ENCODE data around the gene FNIP2.
"Not testable (repeated sequence)": the region's sequence is repeated elsewhere in the genome, so short reads cannot be mapped to it uniquely, and the experiment has no call there.

FNIP2 gene

DNA sequence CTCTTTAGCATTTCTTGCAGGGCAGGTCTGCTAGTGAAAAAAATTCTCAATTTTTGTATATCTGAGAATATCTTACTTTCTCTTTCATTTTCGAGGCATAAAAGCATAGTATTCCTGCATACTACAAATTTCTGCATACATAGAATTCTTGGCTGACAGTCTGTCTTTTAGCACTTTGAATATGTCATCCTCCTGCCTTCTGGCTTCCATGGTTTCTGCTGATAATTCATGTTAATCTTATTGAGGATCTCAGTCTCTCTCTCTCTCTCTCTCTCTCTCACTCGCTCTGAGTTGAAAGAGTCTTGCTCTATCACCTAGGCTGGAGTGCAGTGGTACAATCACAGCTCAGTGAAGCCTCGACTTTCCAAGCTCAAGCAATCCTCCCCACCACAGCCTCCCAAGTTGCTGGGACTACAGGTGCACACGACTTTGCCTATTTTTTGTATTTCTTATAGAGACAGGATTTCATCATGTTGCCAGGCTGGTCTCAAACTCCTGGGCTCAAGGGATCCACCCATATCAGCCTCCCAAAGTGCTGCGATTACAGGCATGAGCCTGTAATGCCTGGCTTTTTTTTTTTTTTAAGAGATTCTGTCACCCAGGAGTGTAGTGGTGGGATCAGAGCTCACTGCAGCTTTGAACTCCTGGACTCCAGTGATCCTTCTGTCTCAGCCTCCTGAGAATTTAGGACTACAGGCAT, 161.3 kb downstream of the FNIP2 start:
- no peak for DNase-seq

DNA sequence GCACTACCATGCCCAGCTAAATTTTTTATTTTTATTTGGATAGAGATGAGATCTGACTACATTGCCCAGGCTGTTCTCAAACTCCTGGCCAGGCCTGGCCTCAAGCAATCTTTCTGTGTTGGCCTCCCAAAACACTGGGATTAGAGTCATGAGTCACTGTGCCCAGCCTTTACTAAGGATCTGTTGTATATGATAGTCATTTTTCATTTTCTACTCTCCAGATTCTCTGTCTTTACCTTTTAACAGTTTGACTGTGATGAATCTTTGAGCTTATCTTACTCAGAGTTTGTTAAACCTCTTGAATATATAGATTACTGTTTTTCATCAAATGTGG, 161.8 kb downstream of the FNIP2 start:
- no peak for DNase-seq

DNA sequence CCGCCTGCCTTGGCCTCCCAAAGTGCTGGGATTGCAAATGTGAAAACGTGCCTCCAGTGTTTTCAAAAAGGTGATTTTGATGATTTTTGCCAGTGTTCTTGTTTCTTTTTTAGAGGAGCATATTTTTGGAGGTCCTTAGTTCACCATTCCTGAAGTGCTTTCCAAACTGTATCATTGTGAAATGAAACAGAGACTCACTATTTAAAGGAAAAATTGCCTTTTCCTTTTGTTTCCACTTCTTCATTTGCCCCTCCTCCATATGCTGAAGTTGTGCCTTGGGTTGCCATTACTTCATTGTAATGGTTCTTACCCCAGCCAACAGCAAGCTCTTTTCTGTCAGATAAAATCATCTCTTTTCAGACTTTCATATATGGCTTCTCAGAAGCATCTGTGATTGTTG, 164.4 kb downstream of the FNIP2 start:
- no peak for DNase-seq

DNA sequence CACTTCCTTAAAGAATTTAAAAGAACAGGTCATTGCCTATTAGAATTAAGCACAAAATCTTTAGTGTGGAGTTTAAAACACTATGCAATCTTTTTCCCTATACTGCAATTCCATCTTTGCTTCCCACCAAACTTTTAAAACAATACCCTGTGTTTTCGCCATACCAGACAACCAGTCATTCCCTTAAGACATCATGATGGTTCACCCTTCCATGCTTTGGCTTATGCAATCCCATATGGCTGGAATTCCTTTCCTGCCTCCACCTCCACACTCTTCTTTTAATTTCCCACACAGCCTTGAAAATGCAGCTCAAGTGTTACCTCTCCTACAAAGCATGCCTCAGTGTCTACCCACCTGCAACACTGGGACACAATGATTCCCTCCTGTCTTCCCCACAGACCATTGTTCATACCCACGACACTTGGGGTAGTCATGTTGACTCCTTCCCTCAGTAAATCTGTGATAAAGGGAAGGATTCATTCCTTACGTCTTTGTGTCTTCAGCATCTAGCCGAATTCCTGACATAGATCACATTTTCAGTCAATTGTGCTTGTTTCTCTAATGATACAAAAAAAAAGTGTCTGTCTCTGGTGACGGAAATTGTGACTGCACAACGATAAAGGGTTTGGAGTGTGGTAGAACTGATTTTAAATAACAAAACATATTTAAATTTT, 166.3 kb downstream of the FNIP2 start:
- no peak for DNase-seq

DNA sequence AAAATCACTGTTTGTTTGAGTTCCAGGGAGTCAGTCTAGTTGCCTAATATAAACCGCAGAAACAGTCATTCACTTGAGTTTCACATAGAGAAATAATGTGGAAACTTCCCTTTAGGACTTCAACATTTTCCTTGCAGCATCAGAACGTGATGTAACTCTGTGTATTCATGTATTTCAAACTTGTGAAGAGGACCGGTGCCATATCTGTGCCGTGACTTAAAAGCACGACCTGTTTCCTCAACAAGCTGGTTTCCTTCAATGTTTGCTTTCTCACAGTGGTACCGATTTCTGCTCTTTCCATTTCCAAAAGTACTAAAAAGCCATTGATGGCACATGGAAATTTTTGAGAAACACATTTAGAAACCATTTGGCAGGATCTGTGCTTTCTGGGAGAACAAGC, 167.4 kb downstream of the FNIP2 start:
- no peak for DNase-seq

DNA sequence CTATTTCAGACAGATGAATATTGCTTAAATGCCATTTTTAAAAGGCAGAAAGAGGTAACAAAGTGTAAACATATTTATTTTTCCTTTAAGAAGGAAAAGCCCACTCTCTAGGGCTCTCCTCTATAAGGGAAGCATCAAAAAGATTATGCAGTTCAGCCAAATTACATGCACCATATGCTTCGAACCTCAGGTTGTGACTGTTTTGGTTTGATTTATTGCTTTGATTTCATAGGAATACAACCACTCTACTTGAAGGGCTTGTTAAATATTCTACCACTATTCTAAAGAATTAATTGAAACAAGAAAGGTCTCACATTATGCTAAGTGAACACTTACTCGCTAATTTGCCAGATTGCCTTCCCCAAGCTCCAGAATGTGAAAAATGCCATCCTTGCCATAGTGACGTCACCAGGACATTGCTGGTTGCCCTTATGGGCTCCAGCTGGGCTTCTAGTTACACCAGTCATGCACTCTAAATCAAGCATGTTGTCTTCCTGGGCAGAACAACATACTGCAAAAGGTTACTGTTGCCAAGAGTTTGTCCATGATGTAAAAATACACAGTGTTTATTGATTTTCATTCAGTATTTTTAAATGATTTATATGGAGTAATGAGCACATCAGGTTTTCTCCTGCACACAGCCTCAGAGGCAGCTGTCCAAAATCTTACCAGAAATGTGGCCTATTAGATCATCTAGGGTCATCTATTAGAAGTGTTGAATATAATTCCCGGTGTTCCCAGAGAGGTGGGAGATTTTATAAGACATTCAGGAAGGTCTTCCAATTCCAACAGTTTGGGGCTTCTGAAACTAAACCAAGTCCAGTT, 169.6 kb downstream of the FNIP2 start:
- no peak for DNase-seq

DNA sequence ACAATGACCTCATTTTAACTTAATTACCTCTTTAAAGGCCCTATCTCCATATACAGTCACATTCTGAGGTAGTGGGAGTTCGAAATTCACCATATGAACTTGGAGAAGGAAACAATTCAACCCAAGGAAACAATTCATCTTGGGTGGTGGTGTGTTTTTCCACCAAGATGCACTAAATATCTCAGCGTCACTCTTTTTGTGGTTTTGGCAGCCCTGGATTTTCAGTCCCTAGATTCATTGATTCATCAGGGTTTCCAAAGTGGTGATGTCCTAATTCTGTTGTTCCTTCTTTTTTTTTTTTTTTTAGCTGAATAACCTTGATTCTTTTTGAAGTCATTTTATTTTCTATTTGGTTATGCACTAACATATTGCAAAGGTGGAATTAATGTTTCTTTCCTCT, 171.4 kb downstream of the FNIP2 start:
- DNase-seq: no peak

DNA sequence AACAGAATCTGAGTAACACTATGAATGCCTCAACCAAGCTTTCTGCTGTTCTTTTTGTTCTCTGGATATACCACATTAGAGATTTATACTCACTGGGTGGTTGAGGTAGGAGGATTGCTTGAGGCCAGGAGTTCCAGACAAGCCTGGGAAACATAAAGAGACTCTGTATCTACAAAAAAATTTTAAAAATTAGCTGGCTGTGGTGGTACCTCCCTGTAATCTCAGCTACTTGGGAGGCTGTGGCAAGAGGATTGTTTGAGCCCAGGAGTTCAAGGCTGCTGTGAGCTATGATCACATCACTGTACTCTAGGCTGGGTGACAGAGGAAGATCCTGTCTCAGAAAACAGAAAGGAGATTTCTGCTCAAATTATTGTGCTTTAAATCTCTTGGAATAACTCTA, 172.5 kb downstream of the FNIP2 start:
- no peak for DNase-seq

DNA sequence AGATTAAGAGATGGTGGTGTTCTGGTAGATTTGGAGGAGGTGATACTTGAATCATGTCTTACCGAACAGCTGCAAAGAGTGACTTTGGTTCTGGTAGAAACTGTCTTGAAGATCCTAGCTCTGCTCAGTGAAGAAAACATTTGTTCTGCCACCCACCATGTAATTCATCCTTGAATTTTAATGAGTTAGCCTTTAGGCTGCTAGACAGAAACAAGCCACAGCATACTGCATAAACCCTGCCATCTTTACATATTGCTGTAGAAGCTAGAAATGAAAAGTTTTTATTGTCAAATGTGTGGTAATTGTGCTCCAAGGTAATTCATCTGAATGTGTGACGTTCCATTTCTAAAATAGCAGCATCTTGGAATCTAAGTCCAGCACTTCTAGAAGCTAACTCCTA, 173.1 kb downstream of the FNIP2 start:
- DNase-seq: no peak

DNA sequence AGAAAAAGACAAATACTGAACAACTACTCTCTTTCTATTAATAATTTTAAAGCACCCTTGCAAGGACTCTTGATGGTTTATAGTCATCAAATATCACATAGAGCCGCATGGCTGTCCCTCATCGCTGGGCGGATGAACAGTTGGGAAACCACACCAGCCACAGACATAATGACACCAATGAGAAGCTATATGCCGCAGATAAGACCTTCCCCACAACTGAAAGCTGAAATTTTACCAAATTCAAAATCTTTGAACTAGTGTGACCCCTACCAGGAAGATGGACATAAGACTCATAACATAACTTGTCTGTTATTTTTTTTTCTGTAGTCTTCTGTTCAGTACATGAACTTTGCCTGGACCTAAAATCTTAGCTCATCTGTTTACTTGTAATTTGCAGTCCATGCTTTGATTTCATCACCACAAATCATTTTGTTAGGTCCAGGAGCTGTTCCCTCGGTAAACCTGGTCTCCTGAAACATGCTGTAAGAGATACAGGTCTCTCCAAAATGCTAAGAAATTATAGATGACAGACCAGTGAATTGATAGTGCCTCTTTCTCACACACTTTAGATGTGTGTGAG, 176.8 kb downstream of the FNIP2 start:
- DNase-seq: no peak

DNA sequence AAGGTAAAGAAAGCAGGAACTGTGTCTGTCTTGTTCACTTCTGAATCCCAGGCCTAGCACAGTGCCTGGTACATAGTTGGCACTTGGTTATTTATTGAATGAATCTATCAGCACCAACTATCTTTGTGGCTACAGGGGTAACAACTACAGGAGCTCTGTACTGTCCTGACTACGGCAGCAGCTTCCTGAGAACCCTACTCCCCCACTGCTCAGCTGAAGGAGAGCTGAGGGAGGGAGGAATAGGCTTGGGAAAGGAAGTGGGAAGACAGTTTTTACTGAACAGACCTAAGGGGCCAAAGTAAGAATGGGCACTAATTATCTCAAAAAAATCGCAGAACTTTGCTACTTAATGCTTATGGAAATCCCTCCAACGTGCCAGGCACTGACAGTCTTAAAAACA, 178.0 kb downstream of the FNIP2 start:
- DNase-seq: no peak

DNA sequence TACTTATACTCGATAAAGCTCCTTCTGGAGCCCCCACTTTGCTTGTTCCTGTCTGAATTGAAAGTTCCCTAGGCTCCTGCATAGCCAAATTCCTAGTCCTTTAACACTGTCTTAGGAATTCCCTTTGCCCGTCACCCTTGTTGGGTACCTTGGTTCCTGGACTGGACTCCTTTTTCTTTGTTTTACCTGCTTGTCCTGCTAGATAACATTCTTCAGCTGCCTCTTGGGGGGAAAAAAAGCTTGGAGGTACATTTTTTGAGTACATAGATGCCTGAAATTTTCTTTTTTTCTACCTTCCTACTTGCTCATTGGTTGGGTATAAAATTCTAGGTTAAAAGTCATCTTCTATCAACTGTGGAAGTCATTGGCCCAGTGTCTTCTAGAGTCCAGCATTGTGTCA, 179.2 kb downstream of the FNIP2 start:
- DNase-seq: no peak

DNA sequence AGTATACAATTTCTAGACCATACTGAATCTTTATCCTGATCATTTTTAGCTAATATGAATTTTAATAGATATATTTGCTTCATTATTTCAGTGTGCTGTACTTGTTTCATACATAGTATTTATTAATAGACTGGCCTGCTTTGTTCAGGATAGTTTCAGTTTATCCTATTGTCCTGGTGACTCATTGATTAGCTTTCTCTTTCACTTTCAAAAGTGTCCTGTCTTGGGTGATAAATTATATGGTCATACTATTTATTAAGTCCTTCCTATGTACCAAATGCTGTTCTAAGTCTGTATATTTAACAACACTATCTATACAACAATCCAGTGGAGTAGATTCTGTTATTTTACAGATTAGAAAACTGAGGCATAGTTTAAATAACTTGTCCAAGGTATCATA, 180.3 kb downstream of the FNIP2 start:
- peak; percentile 69 for DNase-seq

DNA sequence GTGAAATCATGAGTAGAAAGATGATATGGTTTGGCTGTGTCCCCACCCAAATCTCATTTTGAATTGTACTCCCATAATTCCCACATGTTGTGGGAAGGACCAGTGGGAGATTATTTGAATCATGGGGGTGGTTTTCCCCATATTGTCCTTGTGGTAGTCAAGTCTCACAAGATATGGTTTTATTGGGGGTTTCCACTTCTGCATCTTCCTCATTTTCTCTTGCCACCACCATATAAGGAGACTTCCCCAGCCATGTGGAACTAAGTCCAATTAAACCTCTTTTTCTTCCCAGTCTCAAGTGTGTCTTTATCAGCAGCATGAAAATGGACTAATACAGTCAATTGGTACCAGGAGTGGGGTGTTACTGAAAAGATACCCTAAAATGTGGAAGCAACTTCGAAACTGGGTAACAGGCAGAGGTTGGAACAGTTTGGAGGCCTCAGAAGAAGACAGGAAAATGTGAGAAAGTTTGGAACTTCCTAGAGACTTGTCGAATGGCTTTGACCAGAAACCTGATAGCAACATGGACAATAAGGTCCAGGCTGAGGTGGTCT, 183.5 kb downstream of the FNIP2 start:
- DNase-seq: not testable (repeated sequence)

DNA sequence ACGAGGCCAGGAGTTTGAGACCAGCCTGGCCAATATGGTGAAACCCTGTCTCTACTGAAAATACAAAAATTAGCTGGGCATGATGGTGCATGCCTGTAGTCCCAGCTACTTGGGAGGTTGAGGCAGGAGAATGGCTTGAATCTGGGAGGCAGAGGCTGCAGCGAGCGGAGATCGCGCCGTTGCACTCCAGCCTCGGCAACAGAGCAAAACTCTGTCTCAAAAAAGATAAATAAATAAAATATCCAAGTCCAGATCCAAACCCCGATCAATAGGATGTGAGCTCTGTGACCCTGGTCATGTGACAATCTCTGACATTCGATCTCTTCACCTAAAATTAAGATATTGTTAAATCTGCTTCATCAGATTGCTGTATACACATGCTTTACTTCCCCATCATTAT, 187.5 kb downstream of the FNIP2 start:
- DNase-seq: not testable (repeated sequence)

DNA sequence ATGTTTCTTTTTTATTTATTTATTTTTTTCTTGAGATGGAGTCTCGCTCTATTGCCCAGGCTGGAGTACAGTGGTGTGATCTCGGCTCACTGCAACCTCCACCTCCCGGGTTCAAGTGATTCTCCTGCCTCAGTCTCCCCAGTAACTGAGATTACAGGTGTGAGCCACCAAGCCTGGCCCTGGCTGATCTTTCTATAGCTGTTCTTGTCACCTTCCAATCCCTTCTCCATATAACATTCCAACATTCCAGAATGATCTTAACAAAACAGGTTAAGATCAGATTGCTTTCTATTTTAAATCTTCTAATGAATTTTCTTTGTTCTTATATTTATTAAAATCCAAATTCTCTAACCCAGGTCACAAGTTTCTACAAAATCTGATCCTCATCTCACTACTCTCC, 188.1 kb downstream of the FNIP2 start:
- not testable (repeated sequence) for DNase-seq

Measured in kidney glomerular epithelial cell (primary cell).